HepG2 (cell line): Measurements from ENCODE around the gene DENND5B. TPM values are rescaled to one million over a fixed set of nuclear protein-coding genes. Genes with fewer than 3 reads are reported as not detected.

Experiments used
- ATAC-seq: fragments of 200-7000 bp; cut with Tn5 transposase; 3 replicates; pipeline ENCODE4 v1.9.1; 2020; ENCODE audit warnings: mild to moderate bottlenecking, moderate library complexity
- BruUV-seq: library from RNA; stranded (reverse); fragments of 400-500 nt; replicated peaks from 2 replicates; lab custom pipeline; 2021; lab: Mats Ljungman, UMichigan
- CTCF ChIA-PET: fragments of 300-600 bp; formaldehyde crosslinking; extraction: SDS; loops from one replicate; lab custom pipeline; 2021; ENCODE audit warnings: low total read pairs, inconsistent platforms, low intra/inter-chr PET ratio; lab: Yijun Ruan, JAX
- POLR2A ChIA-PET: fragments of 350-600 bp; sonication (Branson Sonifier 250); formaldehyde crosslinking; loops from one replicate; lab custom pipeline; 2020; ENCODE audit warnings: antibody characterized with exemption, inconsistent platforms; lab: Yijun Ruan, JAX
- DNase-seq: peaks from one replicate; pipeline ENCODE4 v3.0.0-alpha.2; 2015; ENCODE audit warnings: low spot score
- FAIRE-seq: peaks from 3 replicates; lab custom pipeline; 2011; peaks lifted over from hg19 to GRCh38; lab: Jason Lieb, UNC
- H2AFZ ChIP-seq: one replicate; pipeline ENCODE4 v1.6.1; 2011; ENCODE audit warnings: low read length, inconsistent platforms
- H3K27ac ChIP-seq: fragments of 300-600 bp; 3 replicates; pipeline ENCODE4 v1.8.0; 2011; ENCODE audit warnings: mixed run types, mild to moderate bottlenecking, mixed read lengths, low read length, inconsistent platforms; ENCODE audit not compliant: insufficient read depth; ENCODE audit errors: extremely low read length
- H3K27me3 ChIP-seq, 2 experiments: fragments of 200-600 bp in 1 of 2; 2 replicates in 1 of 2; 3 replicates in 1 of 2; pipeline versions ENCODE4 v1.6.0 to v1.8.0; 2011; ENCODE audit warnings: low read length in 2 of 2, mild to moderate bottlenecking in 2 of 2, moderate library complexity in 2 of 2, inconsistent platforms in 1 of 2; ENCODE audit not compliant: insufficient read depth in 2 of 2, control insufficient read depth in 1 of 2
- H3K36me3 ChIP-seq, 2 experiments: fragments of 200-600 bp in 1 of 2; replicated peaks in 1 of 2; 2 replicates in 1 of 2; 3 replicates in 1 of 2; pipeline versions ENCODE4 v1.5.1 to v1.8.0; 2011; ENCODE audit warnings: low read length in 2 of 2, inconsistent platforms in 1 of 2; ENCODE audit not compliant: insufficient read depth in 2 of 2, control insufficient read depth in 1 of 2
- H3K4me1 ChIP-seq: 2 replicates; pipeline ENCODE4 v1.5.1; 2012; ENCODE audit warnings: low read length, inconsistent platforms; ENCODE audit not compliant: insufficient read depth
- H3K4me2 ChIP-seq: 2 replicates; pipeline ENCODE4 v1.6.0; 2011; ENCODE audit warnings: low read depth, low read length, inconsistent platforms
- H3K4me3 ChIP-seq, 3 experiments: fragments of 200-600 bp in 1 of 3; sonication (generic), shearing (Covaris generic) in 1 of 3; replicated peaks in 1 of 3; 2 replicates each; pipeline ENCODE4 v1.5.1; 2011 to 2016; ENCODE audit warnings: low read length in 3 of 3, inconsistent platforms in 2 of 3, low read depth in 2 of 3, mild to moderate bottlenecking in 2 of 3, control low read depth in 1 of 3, mixed read lengths in 1 of 3; ENCODE audit not compliant: insufficient read depth in 1 of 3
- H3K79me2 ChIP-seq: one replicate; pipeline ENCODE4 v1.6.1; 2011; ENCODE audit warnings: low read length, inconsistent platforms; ENCODE audit not compliant: insufficient read depth
- H3K9ac ChIP-seq: 2 replicates; pipeline ENCODE4 v1.6.0; 2011; ENCODE audit warnings: mild to moderate bottlenecking, low read depth, low read length, inconsistent platforms; ENCODE audit not compliant: insufficient read depth
- H3K9me3 ChIP-seq: 2 replicates; pipeline ENCODE4 v1.5.1; 2012; ENCODE audit warnings: mild to moderate bottlenecking, low read length
- H4K20me1 ChIP-seq: 2 replicates; pipeline ENCODE4 v1.6.0; 2011; ENCODE audit warnings: inconsistent platforms, mild to moderate bottlenecking, low read length, moderate library complexity; ENCODE audit not compliant: insufficient read depth
- CHCHD3 ChIP-seq: sonication (generic); formaldehyde crosslinking; IDR thresholded peaks from 2 replicates; pipeline ENCODE4 v1.8.0; 2022; ENCODE audit warnings: mild to moderate bottlenecking, missing genetic modification reagents, moderate library complexity
- DDIT3 ChIP-seq: sonication (generic); formaldehyde crosslinking; IDR thresholded peaks from 2 replicates; pipeline ENCODE4 v1.4.0; 2020; ENCODE audit warnings: mild to moderate bottlenecking, missing genetic modification reagents
- IKZF1 ChIP-seq: fragments of 450-650 bp; IDR thresholded peaks from 2 replicates; pipeline ENCODE4 v1.7.1; 2016
- KAT8 ChIP-seq: IDR thresholded peaks from 2 replicates; pipeline ENCODE4 v1.6.1; 2016; ENCODE audit warnings: missing genetic modification reagents, missing compliant biosample characterization
- MEF2D ChIP-seq: sonication (generic); formaldehyde crosslinking; IDR thresholded peaks from 2 replicates; pipeline ENCODE4 v1.5.1; 2020; ENCODE audit warnings: mild to moderate bottlenecking, missing genetic modification reagents
- NRL ChIP-seq: sonication (generic); formaldehyde crosslinking; IDR thresholded peaks from 2 replicates; pipeline ENCODE4 v1.5.0; 2020; ENCODE audit warnings: missing genetic modification reagents, mild to moderate bottlenecking, moderate library complexity, borderline replicate concordance
- ZNF160 ChIP-seq: sonication (generic); formaldehyde crosslinking; IDR thresholded peaks from 2 replicates; pipeline ENCODE4 v1.8.0; 2022; ENCODE audit warnings: mild to moderate bottlenecking, inconsistent platforms, missing genetic modification reagents
- ZNF354B ChIP-seq: sonication (generic); formaldehyde crosslinking; IDR thresholded peaks from 2 replicates; pipeline ENCODE4 v1.8.0; 2022; ENCODE audit warnings: mild to moderate bottlenecking, missing genetic modification reagents
- ZNF577 ChIP-seq: sonication (generic); formaldehyde crosslinking; IDR thresholded peaks from 2 replicates; pipeline ENCODE4 v1.4.0; 2020; ENCODE audit warnings: mild to moderate bottlenecking, low read depth, missing genetic modification reagents, borderline replicate concordance
- ZNF609 ChIP-seq: sonication (generic); formaldehyde crosslinking; IDR thresholded peaks from 2 replicates; pipeline ENCODE4 v1.4.0; 2020; ENCODE audit warnings: mild to moderate bottlenecking, missing genetic modification reagents, borderline replicate concordance
- WGBS: methylation state at CpG from one replicate; pipeline ENCODE4 v1.1.6; 2017; ENCODE audit warnings: low lambda C conversion rate; 5-methylcytosine and 5-hydroxymethylcytosine counted together
- in situ Hi-C: cut with HindIII; loops from 2 replicates; pipeline ENCODE4 v1.10.0; 2017; ENCODE audit warnings: low pct_unique_long_range_greater_than_20kb; ENCODE audit not compliant: extremely low pct_ligation_motif_present
- intact Hi-C: fragments of 100-400 bp; cut with micrococcal nuclease; formaldehyde crosslinking; loops from one replicate; pipeline ENCODE4 v1.10.0; 2022; ENCODE audit not compliant: unreplicated experiment
- polyA plus RNA-seq, 8 experiments: library from polyadenylated mRNA; depleted of rRNA in 3 of 8; stranded (reverse) in 7 of 8; unstranded in 1 of 8; fragments of >200 nt; fragmentation: Illumina TruSeq in 4 of 8; extraction: Trizol in 4 of 8; gene quantifications; 2 replicates each; pipeline versions ENCODE4 v1.2.1 to v1.2.3, GENCODE V29; 2011 to 2016; ENCODE audit warnings: low read depth in 4 of 8, missing spikeins in 1 of 8, mixed read lengths in 1 of 8; ENCODE audit not compliant: insufficient read depth in 1 of 8
- total RNA-seq, 5 experiments: library from RNA; depleted of rRNA; stranded (reverse); fragments of >200 nt; fragmentation: Illumina TruSeq; extraction: Trizol; gene quantifications; 2 replicates each; pipeline ENCODE4 v1.2.3, GENCODE V29; 2016; ENCODE audit warnings: low read depth in 1 of 5
- TF ChIP-seq, protein P1 (sequence below): sonication (generic); formaldehyde crosslinking; IDR thresholded peaks from 2 replicates; pipeline ENCODE4 v1.4.0; 2020; ENCODE audit warnings: mild to moderate bottlenecking, missing genetic modification reagents
- TF ChIP-seq, protein P2 (sequence below): sonication (generic); formaldehyde crosslinking; IDR thresholded peaks from 2 replicates; pipeline ENCODE4 v1.4.0; 2020; ENCODE audit warnings: missing genetic modification reagents

The DENND5B gene
- total and polyA plus RNA-seq, 2 of the 13 experiments (the other 11 are each of a cell fraction or from before 2014, with no cell fraction given), result 14.7 to 18.7 TPM

- no peak overlapping the region for H3K27ac ChIP-seq
- FAIRE-seq, result no peak
- TF ChIP-seq ZNF160 (CRISPR knock-in tag) (no peak), DDIT3 (no peak), MEF2D (no peak), IKZF1 (no peak), KAT8 (CRISPR knock-in tag) (no peak), NRL (CRISPR knock-in tag) (no peak), ZNF354B (no peak), ZNF609 (no peak), CHCHD3 (CRISPR knock-in tag) (no peak), ZNF577 (CRISPR knock-in tag) (no peak)
- TF ChIP-seq, protein P1, sequence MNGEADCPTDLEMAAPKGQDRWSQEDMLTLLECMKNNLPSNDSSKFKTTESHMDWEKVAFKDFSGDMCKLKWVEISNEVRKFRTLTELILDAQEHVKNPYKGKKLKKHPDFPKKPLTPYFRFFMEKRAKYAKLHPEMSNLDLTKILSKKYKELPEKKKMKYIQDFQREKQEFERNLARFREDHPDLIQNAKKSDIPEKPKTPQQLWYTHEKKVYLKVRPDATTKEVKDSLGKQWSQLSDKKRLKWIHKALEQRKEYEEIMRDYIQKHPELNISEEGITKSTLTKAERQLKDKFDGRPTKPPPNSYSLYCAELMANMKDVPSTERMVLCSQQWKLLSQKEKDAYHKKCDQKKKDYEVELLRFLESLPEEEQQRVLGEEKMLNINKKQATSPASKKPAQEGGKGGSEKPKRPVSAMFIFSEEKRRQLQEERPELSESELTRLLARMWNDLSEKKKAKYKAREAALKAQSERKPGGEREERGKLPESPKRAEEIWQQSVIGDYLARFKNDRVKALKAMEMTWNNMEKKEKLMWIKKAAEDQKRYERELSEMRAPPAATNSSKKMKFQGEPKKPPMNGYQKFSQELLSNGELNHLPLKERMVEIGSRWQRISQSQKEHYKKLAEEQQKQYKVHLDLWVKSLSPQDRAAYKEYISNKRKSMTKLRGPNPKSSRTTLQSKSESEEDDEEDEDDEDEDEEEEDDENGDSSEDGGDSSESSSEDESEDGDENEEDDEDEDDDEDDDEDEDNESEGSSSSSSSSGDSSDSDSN (CRISPR knock-in tag), result no peak
- TF ChIP-seq, protein P2, sequence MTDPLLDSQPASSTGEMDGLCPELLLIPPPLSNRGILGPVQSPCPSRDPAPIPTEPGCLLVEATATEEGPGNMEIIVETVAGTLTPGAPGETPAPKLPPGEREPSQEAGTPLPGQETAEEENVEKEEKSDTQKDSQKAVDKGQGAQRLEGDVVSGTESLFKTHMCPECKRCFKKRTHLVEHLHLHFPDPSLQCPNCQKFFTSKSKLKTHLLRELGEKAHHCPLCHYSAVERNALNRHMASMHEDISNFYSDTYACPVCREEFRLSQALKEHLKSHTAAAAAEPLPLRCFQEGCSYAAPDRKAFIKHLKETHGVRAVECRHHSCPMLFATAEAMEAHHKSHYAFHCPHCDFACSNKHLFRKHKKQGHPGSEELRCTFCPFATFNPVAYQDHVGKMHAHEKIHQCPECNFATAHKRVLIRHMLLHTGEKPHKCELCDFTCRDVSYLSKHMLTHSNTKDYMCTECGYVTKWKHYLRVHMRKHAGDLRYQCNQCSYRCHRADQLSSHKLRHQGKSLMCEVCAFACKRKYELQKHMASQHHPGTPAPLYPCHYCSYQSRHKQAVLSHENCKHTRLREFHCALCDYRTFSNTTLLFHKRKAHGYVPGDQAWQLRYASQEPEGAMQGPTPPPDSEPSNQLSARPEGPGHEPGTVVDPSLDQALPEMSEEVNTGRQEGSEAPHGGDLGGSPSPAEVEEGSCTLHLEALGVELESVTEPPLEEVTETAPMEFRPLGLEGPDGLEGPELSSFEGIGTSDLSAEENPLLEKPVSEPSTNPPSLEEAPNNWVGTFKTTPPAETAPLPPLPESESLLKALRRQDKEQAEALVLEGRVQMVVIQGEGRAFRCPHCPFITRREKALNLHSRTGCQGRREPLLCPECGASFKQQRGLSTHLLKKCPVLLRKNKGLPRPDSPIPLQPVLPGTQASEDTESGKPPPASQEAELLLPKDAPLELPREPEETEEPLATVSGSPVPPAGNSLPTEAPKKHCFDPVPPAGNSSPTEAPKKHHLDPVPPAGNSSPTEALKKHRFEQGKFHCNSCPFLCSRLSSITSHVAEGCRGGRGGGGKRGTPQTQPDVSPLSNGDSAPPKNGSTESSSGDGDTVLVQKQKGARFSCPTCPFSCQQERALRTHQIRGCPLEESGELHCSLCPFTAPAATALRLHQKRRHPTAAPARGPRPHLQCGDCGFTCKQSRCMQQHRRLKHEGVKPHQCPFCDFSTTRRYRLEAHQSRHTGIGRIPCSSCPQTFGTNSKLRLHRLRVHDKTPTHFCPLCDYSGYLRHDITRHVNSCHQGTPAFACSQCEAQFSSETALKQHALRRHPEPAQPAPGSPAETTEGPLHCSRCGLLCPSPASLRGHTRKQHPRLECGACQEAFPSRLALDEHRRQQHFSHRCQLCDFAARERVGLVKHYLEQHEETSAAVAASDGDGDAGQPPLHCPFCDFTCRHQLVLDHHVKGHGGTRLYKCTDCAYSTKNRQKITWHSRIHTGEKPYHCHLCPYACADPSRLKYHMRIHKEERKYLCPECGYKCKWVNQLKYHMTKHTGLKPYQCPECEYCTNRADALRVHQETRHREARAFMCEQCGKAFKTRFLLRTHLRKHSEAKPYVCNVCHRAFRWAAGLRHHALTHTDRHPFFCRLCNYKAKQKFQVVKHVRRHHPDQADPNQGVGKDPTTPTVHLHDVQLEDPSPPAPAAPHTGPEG (CRISPR knock-in tag), result no peak
Observed at GRCh38 chr12:31481415-31481814, 109.5 kb downstream of the DENND5B start.

More at GRCh38 chr12:31481415-31481814, 109.5 kb downstream of the DENND5B start:
- Histone ChIP-seq H3K4me1 (peaks cover 22% of the 10 kb centered on the region), H4K20me1 (no peaks in the 10 kb centered on the region), H3K9ac (no peak overlapping the region), H3K9me3 (no peaks in the 10 kb centered on the region), H2AFZ (no peak overlapping the region), H3K79me2 (peaks cover 6% of the 10 kb centered on the region), H3K4me2 (no peak overlapping the region), H3K4me3 (no peak overlapping the region), H3K36me3 (peaks cover 4 to 11% of the 10 kb centered on the region in 2 experiments; a peak in 3 of 5 replicates), H3K27me3 (no peaks in the 10 kb centered on the region)
- WGBS, result 63% methylated on average over 3 of the region's 3 CpGs
- in situ Hi-C loops (no loop called here), intact Hi-C loops (no loop called here)
- no peak for DNase-seq
- POLR2A ChIA-PET, result no interaction called here
- no TSS peak for BruUV-seq
- CTCF ChIA-PET, result no interaction called here
- ATAC-seq, result no peak
